ENCODE results near the gene REN.

DNA sequence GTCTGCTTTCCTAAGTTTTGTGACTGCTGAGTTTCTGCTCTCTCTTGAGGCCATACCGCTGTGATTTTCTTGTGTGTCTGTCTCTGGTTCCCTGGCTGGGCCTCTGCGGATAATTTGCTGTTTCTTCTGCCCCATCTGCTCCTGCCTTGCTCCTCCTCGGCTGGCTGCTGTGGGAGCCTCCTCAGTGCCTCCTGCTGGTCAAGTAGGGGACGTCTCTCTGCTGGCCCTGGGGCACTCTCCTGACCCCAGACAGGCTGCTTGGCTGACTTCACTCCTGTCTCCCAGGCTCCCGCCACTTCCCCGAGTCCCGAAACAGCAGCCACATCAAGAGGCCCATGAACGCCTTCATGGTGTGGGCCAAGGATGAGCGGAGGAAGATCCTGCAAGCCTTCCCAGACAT is 42.8 kb downstream of the REN start:
- TF ChIP-seq, protein P1, sequence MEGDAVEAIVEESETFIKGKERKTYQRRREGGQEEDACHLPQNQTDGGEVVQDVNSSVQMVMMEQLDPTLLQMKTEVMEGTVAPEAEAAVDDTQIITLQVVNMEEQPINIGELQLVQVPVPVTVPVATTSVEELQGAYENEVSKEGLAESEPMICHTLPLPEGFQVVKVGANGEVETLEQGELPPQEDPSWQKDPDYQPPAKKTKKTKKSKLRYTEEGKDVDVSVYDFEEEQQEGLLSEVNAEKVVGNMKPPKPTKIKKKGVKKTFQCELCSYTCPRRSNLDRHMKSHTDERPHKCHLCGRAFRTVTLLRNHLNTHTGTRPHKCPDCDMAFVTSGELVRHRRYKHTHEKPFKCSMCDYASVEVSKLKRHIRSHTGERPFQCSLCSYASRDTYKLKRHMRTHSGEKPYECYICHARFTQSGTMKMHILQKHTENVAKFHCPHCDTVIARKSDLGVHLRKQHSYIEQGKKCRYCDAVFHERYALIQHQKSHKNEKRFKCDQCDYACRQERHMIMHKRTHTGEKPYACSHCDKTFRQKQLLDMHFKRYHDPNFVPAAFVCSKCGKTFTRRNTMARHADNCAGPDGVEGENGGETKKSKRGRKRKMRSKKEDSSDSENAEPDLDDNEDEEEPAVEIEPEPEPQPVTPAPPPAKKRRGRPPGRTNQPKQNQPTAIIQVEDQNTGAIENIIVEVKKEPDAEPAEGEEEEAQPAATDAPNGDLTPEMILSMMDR (conservative IDR thresholded peaks at IDR 0.05 in 1 of 2, IDR thresholded peaks at IDR 0.05 in 1 of 2; ENCODE audit: extremely low read depth in 1 of 2, insufficient read depth in 1 of 2, low read depth in 1 of 2, low read length in 2 of 2) = peak; percentile 21 to 36
- no peak for TF ChIP-seq EZH2 (IDR thresholded peaks at IDR 0.05; ENCODE audit: borderline replicate concordance, low read length)

Data from mammary epithelial cell (primary cell).